ENCODE results near the gene SLIT3.

SLIT3 gene

GRCh38 chr5:169171515-169171914, 129.4 kb downstream of the SLIT3 start:
- DNase-seq (ENCODE audit: low read depth): no peak
- no peak for TF ChIP-seq CTCF (conservative IDR thresholded peaks at IDR 0.05; ENCODE audit: control insufficient read depth, insufficient read depth, low read depth, low read length)
- H3K4me3 ChIP-seq (ENCODE audit: control insufficient read depth, low read depth, low read length): no peak overlapping the region

GRCh38 chr5:169169783-169170182, 131.2 kb downstream of the SLIT3 start:
- H3K4me3 ChIP-seq (ENCODE audit: control insufficient read depth, low read depth, low read length): no peak overlapping the region
- TF ChIP-seq CTCF (conservative IDR thresholded peaks at IDR 0.05; ENCODE audit: control insufficient read depth, insufficient read depth, low read depth, low read length): no peak
- no peak for DNase-seq (ENCODE audit: low read depth)

- no peak overlapping the region for H3K4me3 ChIP-seq (ENCODE audit: control insufficient read depth, low read depth, low read length)
- no peak for DNase-seq (ENCODE audit: low read depth)
- no peak for TF ChIP-seq CTCF (conservative IDR thresholded peaks at IDR 0.05; ENCODE audit: control insufficient read depth, insufficient read depth, low read depth, low read length)
Measured at GRCh38 chr5:169168280-169168679, 132.7 kb downstream of the SLIT3 start.

- DNase-seq (ENCODE audit: low read depth): no peak
- no peak overlapping the region for H3K4me3 ChIP-seq (ENCODE audit: control insufficient read depth, low read depth, low read length)
- TF ChIP-seq CTCF (conservative IDR thresholded peaks at IDR 0.05; ENCODE audit: control insufficient read depth, insufficient read depth, low read depth, low read length): no peak
Measured at GRCh38 chr5:169166078-169166477, 134.9 kb downstream of the SLIT3 start.

GRCh38 chr5:169165052-169165451, 135.9 kb downstream of the SLIT3 start:
- TF ChIP-seq CTCF (conservative IDR thresholded peaks at IDR 0.05; ENCODE audit: control insufficient read depth, insufficient read depth, low read depth, low read length): no peak
- DNase-seq (ENCODE audit: low read depth): no peak

GRCh38 chr5:169164481-169164925, 136.4 kb downstream of the SLIT3 start:
- no peak overlapping the region for H3K4me3 ChIP-seq (ENCODE audit: control insufficient read depth, low read depth, low read length)
- peak; percentile 73 for DNase-seq (ENCODE audit: low read depth)
- no peak for TF ChIP-seq CTCF (conservative IDR thresholded peaks at IDR 0.05; ENCODE audit: control insufficient read depth, insufficient read depth, low read depth, low read length)

More at GRCh38 chr5:169165052-169165451, 135.9 kb downstream of the SLIT3 start:
- H3K4me3 ChIP-seq (ENCODE audit: control insufficient read depth, low read depth, low read length): no peak overlapping the region

- TF ChIP-seq CTCF (conservative IDR thresholded peaks at IDR 0.05; ENCODE audit: control insufficient read depth, insufficient read depth, low read depth, low read length): no peak
- peak; percentile 89 for DNase-seq (ENCODE audit: low read depth)
- H3K4me3 ChIP-seq (ENCODE audit: control insufficient read depth, low read depth, low read length): no peak overlapping the region
Measured at GRCh38 chr5:169162407-169162806, 138.5 kb downstream of the SLIT3 start.
